Activated naive CD8-positive, alpha-beta T cell (primary cell): ENCODE measurements around the gene RABL2B.
A peak's percentile ranks its signal among the peaks of the same experiment; 100 is the strongest.
"Not testable (repeated sequence)": the region's sequence is repeated elsewhere in the genome, so short reads cannot be mapped to it uniquely, and the experiment has no call there.

Experiments
- H3K27ac Mint-ChIP-seq: one replicate; pipeline ENCODE4 v1.8.0; 2021; ENCODE audit warnings: mixed read lengths
- H3K27me3 Mint-ChIP-seq: one replicate; pipeline ENCODE4 v1.8.0; 2021; ENCODE audit warnings: mixed read lengths
- H3K36me3 Mint-ChIP-seq: one replicate; pipeline ENCODE4 v1.8.0; 2021; ENCODE audit warnings: mixed read lengths
- H3K4me1 Mint-ChIP-seq: one replicate; pipeline ENCODE4 v1.8.0; 2021; ENCODE audit warnings: low read depth, mixed read lengths
- H3K4me3 Mint-ChIP-seq: one replicate; pipeline ENCODE4 v1.8.0; 2021; ENCODE audit warnings: mild to moderate bottlenecking, mixed read lengths
- H3K9me3 Mint-ChIP-seq: one replicate; pipeline ENCODE4 v1.8.0; 2021; ENCODE audit warnings: low read depth, mixed read lengths

Gene RABL2B

DNA sequence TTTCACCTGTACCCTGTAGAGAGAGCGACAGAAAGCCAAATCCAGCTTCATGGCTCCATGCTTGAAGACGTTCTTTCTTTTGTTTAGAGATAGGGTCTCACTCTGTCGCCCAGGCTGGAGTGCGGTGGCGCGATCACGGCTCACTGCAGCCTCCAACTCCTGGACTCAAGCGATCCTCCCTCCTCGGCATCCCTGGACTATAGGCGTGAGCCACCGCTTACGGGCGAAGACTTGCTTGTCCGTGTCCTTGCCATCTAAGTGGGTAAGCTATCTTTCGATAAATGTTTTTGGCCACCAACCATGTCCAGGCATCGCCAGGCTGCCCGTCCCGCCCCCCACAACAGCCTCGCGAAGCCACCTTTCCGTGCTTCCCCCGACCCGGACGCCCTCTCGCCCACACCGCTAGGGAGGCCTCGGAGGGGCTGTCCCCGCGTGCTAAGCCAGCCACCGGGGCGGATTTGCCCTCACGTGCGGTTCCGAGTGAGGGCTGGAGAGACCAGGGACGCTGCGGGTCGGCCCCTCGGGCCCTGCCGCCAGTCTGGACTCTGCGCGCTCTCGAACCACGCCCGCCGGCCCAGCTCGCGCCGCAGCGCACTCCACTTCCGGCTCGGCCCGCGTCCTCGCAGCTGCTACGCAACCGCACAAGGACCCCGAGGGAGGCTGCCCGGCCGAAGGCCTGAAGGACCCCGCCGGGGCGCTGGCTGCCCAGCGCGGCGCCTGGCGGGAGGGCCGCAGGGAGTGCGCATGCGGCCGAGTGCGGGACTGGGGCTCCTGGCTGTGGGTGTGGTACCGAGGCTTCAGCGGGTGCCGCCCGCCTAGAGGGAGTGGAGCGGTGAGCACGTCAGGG is at the start of gene RABL2B:
Gene RABL2B, minus strand, starts transcription at position 604 of the 847 bp plus-strand sequence. CDS start 1,342 bp downstream, outside the sequence.
- H3K36me3 Mint-ChIP-seq, H3K9me3 Mint-ChIP-seq, H3K27me3 Mint-ChIP-seq, H3K4me1 Mint-ChIP-seq: not testable (repeated sequence)
- peak within 1 kb of the TSS; percentile 58 for H3K27ac Mint-ChIP-seq
- H3K4me3 Mint-ChIP-seq = peak within 1 kb of the TSS; percentile 85

- H3K36me3 Mint-ChIP-seq, H3K27me3 Mint-ChIP-seq, H3K4me3 Mint-ChIP-seq, H3K9me3 Mint-ChIP-seq, H3K27ac Mint-ChIP-seq, H3K4me1 Mint-ChIP-seq: not testable (repeated sequence)
These were observed 3.5 kb upstream of the RABL2B start for GRCh38 chr22:50786936-50787335.

GRCh38 chr22:50785289-50785688 is 1.9 kb upstream of the RABL2B start:
- H3K36me3 Mint-ChIP-seq, H3K9me3 Mint-ChIP-seq, H3K27ac Mint-ChIP-seq, H3K4me1 Mint-ChIP-seq, H3K27me3 Mint-ChIP-seq: not testable (repeated sequence)
- peak overlapping the region; percentile 28 for H3K4me3 Mint-ChIP-seq

DNA sequence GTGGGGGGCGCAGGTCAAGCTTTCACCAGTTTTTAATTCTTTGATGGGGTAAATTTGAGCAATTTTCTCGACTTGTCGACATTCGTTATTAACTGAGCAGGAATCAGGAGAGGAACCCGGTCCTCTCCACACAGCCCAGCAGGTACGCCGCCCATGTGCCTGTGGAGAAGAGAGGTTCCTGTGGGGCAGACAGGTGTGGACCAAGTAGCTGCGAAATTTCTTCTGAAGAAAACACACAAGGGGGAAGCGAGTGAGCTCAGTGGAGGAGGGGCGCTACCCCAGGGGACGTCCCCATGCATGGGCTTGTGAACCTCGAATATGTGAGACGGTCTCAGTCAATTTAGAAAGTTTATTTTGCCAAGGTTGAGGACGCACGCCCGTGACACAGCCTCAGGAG is 442 bp upstream of the RABL2B start:
- Mint-ChIP-seq H3K4me3 (peak overlapping the region; percentile 85), H3K27ac (peak overlapping the region; percentile 58)
- not testable (repeated sequence) for H3K4me1 Mint-ChIP-seq, H3K27me3 Mint-ChIP-seq, H3K36me3 Mint-ChIP-seq, H3K9me3 Mint-ChIP-seq

DNA sequence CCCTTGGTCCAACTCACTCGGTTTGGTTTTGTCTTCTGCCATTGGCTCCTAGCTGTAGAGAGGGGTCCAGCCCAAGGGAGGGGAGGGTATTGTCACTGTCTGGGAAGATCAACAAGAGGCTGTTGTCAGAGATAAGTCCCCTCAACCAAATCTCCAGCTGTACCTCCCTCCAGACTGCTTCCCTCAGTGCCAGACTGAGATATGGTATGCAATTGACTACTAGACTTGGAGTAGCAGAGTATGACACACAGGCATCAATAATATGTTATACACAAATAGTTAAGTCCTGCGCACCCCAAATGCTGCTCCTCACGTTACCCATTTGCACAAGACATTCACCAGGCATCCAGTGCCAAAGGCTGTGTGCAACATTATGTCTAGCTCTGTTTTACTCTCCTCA is 1.2 kb downstream of the RABL2B start:
- H3K4me1 Mint-ChIP-seq, H3K36me3 Mint-ChIP-seq, H3K9me3 Mint-ChIP-seq, H3K27me3 Mint-ChIP-seq, H3K27ac Mint-ChIP-seq: not testable (repeated sequence)
- peak overlapping the region; percentile 67 for H3K4me3 Mint-ChIP-seq

- H3K4me3 Mint-ChIP-seq, H3K9me3 Mint-ChIP-seq, H3K27me3 Mint-ChIP-seq, H3K36me3 Mint-ChIP-seq, H3K27ac Mint-ChIP-seq, H3K4me1 Mint-ChIP-seq: not testable (repeated sequence)
These were observed 3.2 kb downstream of the RABL2B start for GRCh38 chr22:50780244-50780643.

- H3K27me3 Mint-ChIP-seq, H3K36me3 Mint-ChIP-seq, H3K4me3 Mint-ChIP-seq, H3K27ac Mint-ChIP-seq, H3K4me1 Mint-ChIP-seq, H3K9me3 Mint-ChIP-seq: not testable (repeated sequence)
These were observed 5.8 kb downstream of the RABL2B start for GRCh38 chr22:50777631-50778030.

GRCh38 chr22:50775132-50775531 is 8.3 kb downstream of the RABL2B start:
- H3K4me1 Mint-ChIP-seq, H3K9me3 Mint-ChIP-seq, H3K27me3 Mint-ChIP-seq, H3K27ac Mint-ChIP-seq, H3K36me3 Mint-ChIP-seq, H3K4me3 Mint-ChIP-seq: not testable (repeated sequence)

GRCh38 chr22:50764288-50764687 is 19.1 kb downstream of the RABL2B start:
- not testable (repeated sequence) for H3K9me3 Mint-ChIP-seq, H3K4me3 Mint-ChIP-seq, H3K4me1 Mint-ChIP-seq, H3K27me3 Mint-ChIP-seq, H3K27ac Mint-ChIP-seq, H3K36me3 Mint-ChIP-seq

DNA sequence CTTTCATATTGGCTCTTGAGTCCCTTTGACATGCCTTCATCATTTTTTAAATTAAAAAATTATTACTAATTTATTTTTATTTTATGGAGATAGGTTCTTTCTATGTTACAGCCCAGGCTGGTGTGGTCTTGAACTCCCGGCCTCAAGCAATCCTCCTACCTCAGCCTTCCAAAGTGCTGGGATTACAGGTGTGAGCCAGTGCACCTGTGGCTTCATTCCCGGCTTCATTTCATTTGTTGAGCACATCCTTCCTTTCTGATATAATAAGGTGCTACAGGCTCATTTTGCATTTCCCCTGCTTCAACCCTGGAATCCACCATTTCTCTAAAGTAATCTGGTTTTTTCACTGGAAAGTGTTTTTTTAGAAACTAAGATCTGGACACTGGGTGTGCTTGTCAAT is 21.6 kb downstream of the RABL2B start:
- H3K9me3 Mint-ChIP-seq, H3K36me3 Mint-ChIP-seq, H3K27ac Mint-ChIP-seq, H3K4me3 Mint-ChIP-seq, H3K27me3 Mint-ChIP-seq: not testable (repeated sequence)
- peaks cover 15% of the 10 kb centered on the region for H3K4me1 Mint-ChIP-seq

DNA sequence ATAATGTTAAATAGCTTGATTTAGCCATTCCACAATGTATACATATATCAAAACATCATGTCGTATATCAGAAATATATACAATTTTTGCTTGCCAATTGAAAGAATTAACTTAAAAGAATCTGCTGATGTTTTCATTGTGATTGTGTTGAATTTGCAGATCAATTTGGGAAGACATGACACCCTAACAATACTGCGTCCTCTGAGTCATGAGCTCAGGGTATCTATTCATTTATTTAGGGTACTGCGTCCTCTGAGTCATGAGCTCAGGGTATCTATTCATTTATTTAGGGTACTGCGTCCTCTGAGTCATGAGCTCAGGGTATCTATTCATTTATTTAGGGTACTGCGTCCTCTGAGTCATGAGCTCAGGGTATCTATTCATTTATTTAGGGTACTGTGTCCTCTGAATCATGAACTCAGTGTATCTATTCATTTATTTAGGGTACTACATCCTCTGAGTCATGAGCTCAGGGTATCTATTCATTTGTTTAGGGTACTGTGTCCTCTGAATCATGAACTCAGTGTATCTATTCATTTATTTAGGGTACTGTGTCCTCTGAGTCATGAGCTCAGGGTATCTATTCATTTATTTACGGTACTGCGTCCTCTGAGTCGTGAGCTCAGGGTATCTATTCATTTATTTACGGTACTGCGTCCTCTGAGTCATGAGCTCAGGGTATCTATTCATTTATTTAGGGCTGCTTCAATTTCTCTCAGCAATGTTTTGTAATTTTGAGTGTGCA is 23.7 kb downstream of the RABL2B start:
- H3K27me3 Mint-ChIP-seq, H3K36me3 Mint-ChIP-seq, H3K4me3 Mint-ChIP-seq, H3K9me3 Mint-ChIP-seq, H3K27ac Mint-ChIP-seq: not testable (repeated sequence)
- peaks cover 17% of the 10 kb centered on the region for H3K4me1 Mint-ChIP-seq

DNA sequence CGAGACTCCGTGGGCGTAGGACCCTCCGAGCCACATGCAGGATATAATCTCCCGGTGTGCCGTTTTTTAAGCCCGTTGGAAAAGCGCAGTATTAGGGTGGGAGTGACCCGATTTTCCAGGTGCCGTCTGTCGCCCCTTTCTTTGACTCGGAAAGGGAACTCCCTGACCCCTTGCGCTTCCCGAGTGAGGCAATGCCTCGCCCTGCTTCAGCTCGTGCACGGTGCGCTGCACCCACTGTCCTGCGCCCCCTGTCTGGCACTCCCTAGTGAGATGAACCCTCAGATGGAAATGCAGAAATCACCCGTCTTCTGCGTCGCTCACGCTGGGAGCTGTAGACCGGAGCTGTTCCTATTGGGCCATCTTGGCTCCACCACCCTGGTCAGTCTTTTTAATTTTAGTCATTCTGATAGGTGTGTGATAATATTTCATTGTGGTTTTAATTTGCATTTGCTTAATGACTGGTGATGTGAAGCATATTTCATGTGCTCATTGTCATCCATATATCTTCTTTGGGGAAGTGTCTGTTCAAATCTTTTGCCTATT is 26.4 kb downstream of the RABL2B start:
- not testable (repeated sequence) for H3K9me3 Mint-ChIP-seq, H3K36me3 Mint-ChIP-seq, H3K27me3 Mint-ChIP-seq
- H3K4me3 Mint-ChIP-seq = peak overlapping the region; percentile 96
- peaks cover 15% of the 10 kb centered on the region for H3K4me1 Mint-ChIP-seq
- peak overlapping the region; percentile 91 for H3K27ac Mint-ChIP-seq

DNA sequence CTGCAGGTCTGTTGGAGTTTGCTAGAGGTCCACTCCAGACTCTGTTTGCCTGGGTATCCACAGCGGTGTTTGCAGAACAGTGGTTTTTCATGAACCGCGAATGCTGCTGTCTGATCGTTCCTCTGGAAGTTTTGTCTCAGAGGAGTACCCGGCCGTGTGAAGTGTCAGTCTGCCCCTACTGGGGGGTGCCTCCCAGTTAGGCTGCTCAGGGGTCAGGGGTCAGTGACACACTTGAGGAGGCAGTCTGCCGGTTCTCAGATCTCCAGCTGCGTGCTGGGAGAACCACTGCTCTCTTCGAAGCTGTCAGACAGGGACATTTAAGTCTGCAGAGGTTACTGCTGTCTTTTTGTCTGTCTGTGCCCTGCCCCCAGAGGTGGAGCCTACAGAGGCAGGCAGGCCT is 27.0 kb downstream of the RABL2B start:
- Mint-ChIP-seq H3K4me3 (peak overlapping the region; percentile 96), H3K4me1 (peaks cover 15% of the 10 kb centered on the region)
- not testable (repeated sequence) for H3K27ac Mint-ChIP-seq, H3K27me3 Mint-ChIP-seq, H3K9me3 Mint-ChIP-seq, H3K36me3 Mint-ChIP-seq

DNA sequence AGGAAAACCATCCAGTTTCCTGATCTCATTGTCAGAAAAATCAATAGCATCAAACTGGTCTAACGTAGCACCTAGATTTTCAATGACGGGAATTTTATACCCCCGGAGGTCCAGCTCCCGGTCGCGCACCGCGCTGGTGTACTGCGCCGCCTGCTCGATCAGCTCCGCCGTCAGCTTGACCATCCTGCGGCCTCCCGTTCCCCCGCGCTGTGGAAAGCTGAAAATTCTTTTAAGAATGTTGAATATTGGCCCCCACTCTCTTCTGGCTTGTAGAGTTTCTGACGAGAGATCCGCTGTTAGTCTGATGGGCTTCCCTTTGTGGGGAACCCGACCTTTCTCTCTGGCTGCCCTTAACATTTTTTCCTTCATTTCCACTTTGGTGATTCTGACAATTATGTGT is 28.2 kb downstream of the RABL2B start:
- H3K9me3 Mint-ChIP-seq, H3K27me3 Mint-ChIP-seq, H3K27ac Mint-ChIP-seq, H3K36me3 Mint-ChIP-seq, H3K4me3 Mint-ChIP-seq: not testable (repeated sequence)
- H3K4me1 Mint-ChIP-seq = peaks cover 15% of the 10 kb centered on the region

GRCh38 chr22:50749302-50750074 is 33.9 kb downstream of the RABL2B start:
- H3K36me3 Mint-ChIP-seq, H3K4me1 Mint-ChIP-seq, H3K27ac Mint-ChIP-seq, H3K27me3 Mint-ChIP-seq, H3K4me3 Mint-ChIP-seq, H3K9me3 Mint-ChIP-seq: not testable (repeated sequence)
